ENCODE measurements around the gene ACE. TPM values are rescaled to one million over a fixed set of nuclear protein-coding genes. Genes with fewer than 3 reads are reported as not detected.

The ACE gene
- total RNA-seq, 1 experiment from 2014 or later: 7.8 TPM

DNA sequence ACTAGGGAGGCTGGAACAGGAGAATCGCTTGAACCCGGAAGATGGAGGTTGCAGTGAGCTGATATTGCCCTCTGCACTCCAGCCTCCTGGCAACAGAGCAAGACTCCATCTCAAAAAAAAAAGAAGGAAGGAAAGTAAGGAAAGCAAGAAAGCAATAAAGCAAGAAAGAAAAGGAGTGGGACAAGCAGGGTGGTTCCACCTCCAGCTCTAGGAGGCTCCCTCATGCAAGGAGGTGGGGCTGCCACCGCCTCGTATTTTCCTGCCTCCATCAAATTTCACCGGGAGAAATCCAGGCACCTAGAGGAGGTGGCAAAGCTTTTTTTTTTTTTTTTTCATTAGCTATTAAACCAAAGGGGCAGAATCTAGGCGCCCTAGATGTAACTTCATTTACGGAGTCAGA, 31.8 kb upstream of the ACE start:
- no peaks in the 10 kb centered on the region for H3K9me3 Mint-ChIP-seq
- CTCF ChIA-PET: interaction anchor here (0.7 to 15.9 kb wide), 10 partner anchors 10 to 328 kb away, joined by 3 to 298 read pairs (median 6); partner anchors contain the start of genes ACE, DCAF7 and MAP3K3
- no peak overlapping the region for H3K27ac Mint-ChIP-seq
- POLR2A ChIA-PET: interaction anchor here (0.6 to 0.9 kb wide), 2 partner anchors 26 to 33 kb away, joined by 3 to 4 read pairs; no protein-coding TSS in a partner anchor
- peak overlapping the region; percentile 64 for H3K4me3 Mint-ChIP-seq
- no peak for ATAC-seq
- no peak for TF ChIP-seq ZNF416 (CRISPR knock-in tag; IDR thresholded peaks at IDR 0.05)
- TF ChIP-seq, protein P1, sequence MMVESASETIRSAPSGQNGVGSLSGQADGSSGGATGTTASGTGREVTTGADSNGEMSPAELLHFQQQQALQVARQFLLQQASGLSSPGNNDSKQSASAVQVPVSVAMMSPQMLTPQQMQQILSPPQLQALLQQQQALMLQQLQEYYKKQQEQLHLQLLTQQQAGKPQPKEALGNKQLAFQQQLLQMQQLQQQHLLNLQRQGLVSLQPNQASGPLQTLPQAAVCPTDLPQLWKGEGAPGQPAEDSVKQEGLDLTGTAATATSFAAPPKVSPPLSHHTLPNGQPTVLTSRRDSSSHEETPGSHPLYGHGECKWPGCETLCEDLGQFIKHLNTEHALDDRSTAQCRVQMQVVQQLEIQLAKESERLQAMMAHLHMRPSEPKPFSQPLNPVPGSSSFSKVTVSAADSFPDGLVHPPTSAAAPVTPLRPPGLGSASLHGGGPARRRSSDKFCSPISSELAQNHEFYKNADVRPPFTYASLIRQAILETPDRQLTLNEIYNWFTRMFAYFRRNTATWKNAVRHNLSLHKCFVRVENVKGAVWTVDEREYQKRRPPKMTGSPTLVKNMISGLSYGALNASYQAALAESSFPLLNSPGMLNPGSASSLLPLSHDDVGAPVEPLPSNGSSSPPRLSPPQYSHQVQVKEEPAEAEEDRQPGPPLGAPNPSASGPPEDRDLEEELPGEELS (CRISPR knock-in tag; IDR thresholded peaks at IDR 0.05): no peak
- TF ChIP-seq TEAD1 (CRISPR knock-in tag; IDR thresholded peaks at IDR 0.05): no peak
- TF ChIP-seq CREM (CRISPR knock-in tag; IDR thresholded peaks at IDR 0.05): no peak
- TF ChIP-seq SMAD4 (CRISPR knock-in tag; IDR thresholded peaks at IDR 0.05): no peak
- TF ChIP-seq SMAD3 (CRISPR knock-in tag; IDR thresholded peaks at IDR 0.05; ENCODE audit: borderline replicate concordance): no peak
- no peak for TF ChIP-seq IRF2 (CRISPR knock-in tag; IDR thresholded peaks at IDR 0.05; ENCODE audit: borderline replicate concordance, low read depth)
- TF ChIP-seq, protein P2, sequence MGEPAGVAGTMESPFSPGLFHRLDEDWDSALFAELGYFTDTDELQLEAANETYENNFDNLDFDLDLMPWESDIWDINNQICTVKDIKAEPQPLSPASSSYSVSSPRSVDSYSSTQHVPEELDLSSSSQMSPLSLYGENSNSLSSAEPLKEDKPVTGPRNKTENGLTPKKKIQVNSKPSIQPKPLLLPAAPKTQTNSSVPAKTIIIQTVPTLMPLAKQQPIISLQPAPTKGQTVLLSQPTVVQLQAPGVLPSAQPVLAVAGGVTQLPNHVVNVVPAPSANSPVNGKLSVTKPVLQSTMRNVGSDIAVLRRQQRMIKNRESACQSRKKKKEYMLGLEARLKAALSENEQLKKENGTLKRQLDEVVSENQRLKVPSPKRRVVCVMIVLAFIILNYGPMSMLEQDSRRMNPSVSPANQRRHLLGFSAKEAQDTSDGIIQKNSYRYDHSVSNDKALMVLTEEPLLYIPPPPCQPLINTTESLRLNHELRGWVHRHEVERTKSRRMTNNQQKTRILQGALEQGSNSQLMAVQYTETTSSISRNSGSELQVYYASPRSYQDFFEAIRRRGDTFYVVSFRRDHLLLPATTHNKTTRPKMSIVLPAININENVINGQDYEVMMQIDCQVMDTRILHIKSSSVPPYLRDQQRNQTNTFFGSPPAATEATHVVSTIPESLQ (CRISPR knock-in tag; IDR thresholded peaks at IDR 0.05): no peak
- no peak for TF ChIP-seq GABPB1 (CRISPR knock-in tag; IDR thresholded peaks at IDR 0.05)
- no peak for TF ChIP-seq GTF2I (CRISPR knock-in tag; conservative IDR thresholded peaks at IDR 0.05)
- TF ChIP-seq RORB (CRISPR knock-in tag; IDR thresholded peaks at IDR 0.05): no peak
- TF ChIP-seq, protein P3, sequence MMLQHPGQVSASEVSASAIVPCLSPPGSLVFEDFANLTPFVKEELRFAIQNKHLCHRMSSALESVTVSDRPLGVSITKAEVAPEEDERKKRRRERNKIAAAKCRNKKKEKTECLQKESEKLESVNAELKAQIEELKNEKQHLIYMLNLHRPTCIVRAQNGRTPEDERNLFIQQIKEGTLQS (CRISPR knock-in tag; conservative IDR thresholded peaks at IDR 0.05): no peak
- TF ChIP-seq, protein P4, sequence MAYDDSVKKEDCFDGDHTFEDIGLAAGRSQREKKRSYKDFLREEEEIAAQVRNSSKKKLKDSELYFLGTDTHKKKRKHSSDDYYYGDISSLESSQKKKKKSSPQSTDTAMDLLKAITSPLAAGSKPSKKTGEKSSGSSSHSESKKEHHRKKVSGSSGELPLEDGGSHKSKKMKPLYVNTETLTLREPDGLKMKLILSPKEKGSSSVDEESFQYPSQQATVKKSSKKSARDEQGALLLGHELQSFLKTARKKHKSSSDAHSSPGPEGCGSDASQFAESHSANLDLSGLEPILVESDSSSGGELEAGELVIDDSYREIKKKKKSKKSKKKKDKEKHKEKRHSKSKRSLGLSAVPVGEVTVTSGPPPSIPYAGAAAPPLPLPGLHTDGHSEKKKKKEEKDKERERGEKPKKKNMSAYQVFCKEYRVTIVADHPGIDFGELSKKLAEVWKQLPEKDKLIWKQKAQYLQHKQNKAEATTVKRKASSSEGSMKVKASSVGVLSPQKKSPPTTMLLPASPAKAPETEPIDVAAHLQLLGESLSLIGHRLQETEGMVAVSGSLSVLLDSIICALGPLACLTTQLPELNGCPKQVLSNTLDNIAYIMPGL (CRISPR knock-in tag; IDR thresholded peaks at IDR 0.05): no peak
- TF ChIP-seq ATF1 (CRISPR knock-in tag; IDR thresholded peaks at IDR 0.05): no peak
- TF ChIP-seq, protein P5, sequence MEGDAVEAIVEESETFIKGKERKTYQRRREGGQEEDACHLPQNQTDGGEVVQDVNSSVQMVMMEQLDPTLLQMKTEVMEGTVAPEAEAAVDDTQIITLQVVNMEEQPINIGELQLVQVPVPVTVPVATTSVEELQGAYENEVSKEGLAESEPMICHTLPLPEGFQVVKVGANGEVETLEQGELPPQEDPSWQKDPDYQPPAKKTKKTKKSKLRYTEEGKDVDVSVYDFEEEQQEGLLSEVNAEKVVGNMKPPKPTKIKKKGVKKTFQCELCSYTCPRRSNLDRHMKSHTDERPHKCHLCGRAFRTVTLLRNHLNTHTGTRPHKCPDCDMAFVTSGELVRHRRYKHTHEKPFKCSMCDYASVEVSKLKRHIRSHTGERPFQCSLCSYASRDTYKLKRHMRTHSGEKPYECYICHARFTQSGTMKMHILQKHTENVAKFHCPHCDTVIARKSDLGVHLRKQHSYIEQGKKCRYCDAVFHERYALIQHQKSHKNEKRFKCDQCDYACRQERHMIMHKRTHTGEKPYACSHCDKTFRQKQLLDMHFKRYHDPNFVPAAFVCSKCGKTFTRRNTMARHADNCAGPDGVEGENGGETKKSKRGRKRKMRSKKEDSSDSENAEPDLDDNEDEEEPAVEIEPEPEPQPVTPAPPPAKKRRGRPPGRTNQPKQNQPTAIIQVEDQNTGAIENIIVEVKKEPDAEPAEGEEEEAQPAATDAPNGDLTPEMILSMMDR (IDR thresholded peaks at IDR 0.05): no peak
- TF ChIP-seq, protein P6, sequence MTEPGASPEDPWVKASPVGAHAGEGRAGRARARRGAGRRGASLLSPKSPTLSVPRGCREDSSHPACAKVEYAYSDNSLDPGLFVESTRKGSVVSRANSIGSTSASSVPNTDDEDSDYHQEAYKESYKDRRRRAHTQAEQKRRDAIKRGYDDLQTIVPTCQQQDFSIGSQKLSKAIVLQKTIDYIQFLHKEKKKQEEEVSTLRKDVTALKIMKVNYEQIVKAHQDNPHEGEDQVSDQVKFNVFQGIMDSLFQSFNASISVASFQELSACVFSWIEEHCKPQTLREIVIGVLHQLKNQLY (CRISPR knock-in tag; IDR thresholded peaks at IDR 0.05): no peak
- H3K4me1 Mint-ChIP-seq: peaks cover 36% of the 10 kb centered on the region
- DNase-seq (ENCODE audit: low spot score): no peak
- H3K27me3 Mint-ChIP-seq (ENCODE audit: low read depth): peaks cover 5% of the 10 kb centered on the region
- no peaks in the 10 kb centered on the region for H3K36me3 Mint-ChIP-seq

DNA sequence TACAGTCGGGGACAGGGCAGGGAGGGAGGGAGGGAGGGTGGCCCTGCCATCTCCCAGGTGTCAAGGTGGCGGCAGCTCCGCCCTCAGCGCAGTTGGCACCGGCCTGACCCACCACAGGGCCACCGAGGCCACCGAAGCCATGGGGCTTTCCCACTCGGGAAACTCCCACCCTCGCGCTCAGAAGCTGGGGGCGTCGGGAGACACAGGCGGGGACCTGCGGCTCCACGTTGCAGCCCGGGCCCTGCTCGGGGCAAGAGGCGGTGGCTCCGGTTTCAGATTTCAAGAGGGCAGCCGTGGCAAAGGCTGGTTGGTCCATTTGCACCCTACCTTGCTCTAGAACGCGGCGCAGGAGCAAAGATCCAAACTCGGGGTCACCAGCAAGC, 31.3 kb upstream of the ACE start:
- H3K4me1 Mint-ChIP-seq: peaks cover 36% of the 10 kb centered on the region
- POLR2A ChIA-PET: interaction anchor here (0.6 to 0.9 kb wide), 2 partner anchors 25 to 33 kb away, joined by 3 to 4 read pairs; no protein-coding TSS in a partner anchor
- H3K27me3 Mint-ChIP-seq (ENCODE audit: low read depth): peaks cover 5% of the 10 kb centered on the region
- peak overlapping the region; percentile 64 for H3K4me3 Mint-ChIP-seq
- H3K36me3 Mint-ChIP-seq: no peaks in the 10 kb centered on the region
- CTCF ChIA-PET: interaction anchor here (0.8 to 15.9 kb wide), 8 partner anchors 10 to 249 kb away, joined by 3 to 298 read pairs (median 7); partner anchors contain the start of genes ACE, DCAF7 and MAP3K3
- H3K27ac Mint-ChIP-seq: no peak overlapping the region
- no peaks in the 10 kb centered on the region for H3K9me3 Mint-ChIP-seq
- TF ChIP-seq, protein P7, sequence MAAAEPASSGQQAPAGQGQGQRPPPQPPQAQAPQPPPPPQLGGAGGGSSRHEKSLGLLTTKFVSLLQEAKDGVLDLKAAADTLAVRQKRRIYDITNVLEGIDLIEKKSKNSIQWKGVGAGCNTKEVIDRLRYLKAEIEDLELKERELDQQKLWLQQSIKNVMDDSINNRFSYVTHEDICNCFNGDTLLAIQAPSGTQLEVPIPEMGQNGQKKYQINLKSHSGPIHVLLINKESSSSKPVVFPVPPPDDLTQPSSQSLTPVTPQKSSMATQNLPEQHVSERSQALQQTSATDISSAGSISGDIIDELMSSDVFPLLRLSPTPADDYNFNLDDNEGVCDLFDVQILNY (CRISPR knock-in tag; IDR thresholded peaks at IDR 0.05): peak; percentile 55; the same call in 1 of the 2 replicates
- TF ChIP-seq CREB1 (CRISPR knock-in tag; IDR thresholded peaks at IDR 0.05) (peak; percentile 66; the same call in 1 of the 2 replicates), FOXK1 (CRISPR knock-in tag; IDR thresholded peaks at IDR 0.05) (0 out of 2 replicates have a peak, but pooled peaks have one; percentile 19), SMAD3 (CRISPR knock-in tag; IDR thresholded peaks at IDR 0.05; ENCODE audit: borderline replicate concordance) (peak; percentile 59; the same call in 1 of the 2 replicates), ATF1 (CRISPR knock-in tag; IDR thresholded peaks at IDR 0.05) (no peak), SP1 (CRISPR knock-in tag; conservative IDR thresholded peaks at IDR 0.05) (peak; percentile 47)
- ATAC-seq: peak; percentile 36
- DNase-seq (ENCODE audit: low spot score): no peak
